Lower leg skin (tissue), 4 donors: ENCODE results near the gene ZNF556. TPM values are rescaled to one million over a fixed set of nuclear protein-coding genes. Genes with fewer than 3 reads are reported as not detected.

Source experiments
- DNase-seq, 2 donors: peaks; one replicate each; pipeline ENCODE4 v3.0.0-alpha.2; 2019; ENCODE audit warnings: low spot score in 2 of 2
- H3K4me3 ChIP-seq: fragments of 200-600 bp; sonication (generic); 2 replicates; pipeline ENCODE4 v1.5.1; 2017; ENCODE audit warnings: mild to moderate bottlenecking, low read depth; ENCODE audit not compliant: poor library complexity, severe bottlenecking
- POLR2A ChIP-seq, 2 donors: fragments of 450-650 bp; IDR thresholded peaks; one replicate each; pipeline ENCODE4 v1.6.1; 2016 to 2017; ENCODE audit warnings: antibody characterized with exemption in 2 of 2, mild to moderate bottlenecking in 1 of 2, moderate library complexity in 1 of 2
- WGBS, 2 donors: methylation state at CpG; one replicate each; pipeline ENCODE4 v1.1.5; 2018; 5-methylcytosine and 5-hydroxymethylcytosine counted together
- intact Hi-C: fragments of 100-400 bp; cut with DNase I; formaldehyde crosslinking; loops from one replicate; pipeline ENCODE4 v1.15.0; 2023; ENCODE audit warnings: low total_unique reads
- total RNA-seq, 4 donors: library from RNA; depleted of rRNA; stranded (reverse); fragments of >200 nt; gene quantifications; one replicate each; pipeline ENCODE4 v1.1.0, GENCODE V29; 2016
- TF ChIP-seq, protein P1 (sequence below), 3 donors: fragments of 450-650 bp; IDR thresholded peaks; one replicate each; pipeline ENCODE4 v1.5.1; 2016; ENCODE audit warnings: antibody characterized with exemption in 3 of 3, mild to moderate bottlenecking in 3 of 3, moderate library complexity in 2 of 3

The ZNF556 gene
- total RNA-seq: under 1 TPM in 1 of 4 donors, not detected in 3; 0.03 TPM

DNA sequence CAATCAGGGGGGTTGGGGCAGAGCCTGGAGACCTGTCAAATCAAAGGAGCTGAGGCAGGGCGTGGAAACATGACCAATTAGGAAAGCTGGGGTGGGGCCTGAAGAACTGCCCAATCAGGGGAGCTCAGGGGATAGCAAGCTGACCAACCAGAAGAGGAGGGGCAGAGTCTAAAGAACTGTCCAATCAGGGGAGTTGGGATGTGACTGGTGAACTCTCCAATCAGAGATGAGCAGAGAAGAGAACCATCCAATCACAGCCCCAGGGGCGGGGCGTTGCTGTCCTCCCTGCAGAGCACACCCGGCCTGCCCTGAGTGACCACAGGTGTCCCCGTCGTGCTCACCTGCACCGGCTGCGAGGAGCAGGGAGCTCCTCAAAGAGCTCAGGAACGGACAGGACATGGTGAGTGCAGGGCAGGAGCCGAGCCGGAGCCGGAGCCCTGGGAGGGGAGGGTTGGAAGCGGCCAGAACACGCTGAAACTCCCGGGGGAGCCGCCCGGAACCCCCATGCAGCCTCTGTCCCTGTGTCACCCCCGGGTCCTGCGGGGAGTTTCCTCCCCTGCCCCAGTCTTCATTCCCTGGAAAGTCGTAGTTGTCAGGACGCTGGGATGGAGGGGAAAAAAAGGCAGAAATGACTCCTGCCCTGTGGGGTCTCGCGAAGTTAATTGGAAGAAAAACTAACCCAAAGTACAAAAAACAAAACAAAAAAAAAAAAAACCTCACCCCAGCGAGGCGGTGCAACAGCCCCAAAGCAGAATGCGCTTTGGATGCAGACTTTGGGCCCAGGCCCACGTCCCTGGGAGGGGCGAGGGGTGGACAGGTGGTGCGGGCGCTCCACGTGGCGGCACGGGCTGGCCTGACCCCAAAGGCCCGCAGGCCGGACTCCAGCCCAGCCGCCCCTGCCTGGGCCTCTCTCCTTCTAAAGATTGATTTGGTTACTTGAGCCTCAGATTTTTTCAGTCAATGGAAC, at the start of gene ZNF556:
ZNF556 (plus strand) TSS at position 311 of the 967 bp plus-strand sequence; CDS start at position 398, 87 bp downstream.
- no peak for TF ChIP-seq POLR2A (IDR thresholded peaks at IDR 0.05)
- TF ChIP-seq, protein P1, sequence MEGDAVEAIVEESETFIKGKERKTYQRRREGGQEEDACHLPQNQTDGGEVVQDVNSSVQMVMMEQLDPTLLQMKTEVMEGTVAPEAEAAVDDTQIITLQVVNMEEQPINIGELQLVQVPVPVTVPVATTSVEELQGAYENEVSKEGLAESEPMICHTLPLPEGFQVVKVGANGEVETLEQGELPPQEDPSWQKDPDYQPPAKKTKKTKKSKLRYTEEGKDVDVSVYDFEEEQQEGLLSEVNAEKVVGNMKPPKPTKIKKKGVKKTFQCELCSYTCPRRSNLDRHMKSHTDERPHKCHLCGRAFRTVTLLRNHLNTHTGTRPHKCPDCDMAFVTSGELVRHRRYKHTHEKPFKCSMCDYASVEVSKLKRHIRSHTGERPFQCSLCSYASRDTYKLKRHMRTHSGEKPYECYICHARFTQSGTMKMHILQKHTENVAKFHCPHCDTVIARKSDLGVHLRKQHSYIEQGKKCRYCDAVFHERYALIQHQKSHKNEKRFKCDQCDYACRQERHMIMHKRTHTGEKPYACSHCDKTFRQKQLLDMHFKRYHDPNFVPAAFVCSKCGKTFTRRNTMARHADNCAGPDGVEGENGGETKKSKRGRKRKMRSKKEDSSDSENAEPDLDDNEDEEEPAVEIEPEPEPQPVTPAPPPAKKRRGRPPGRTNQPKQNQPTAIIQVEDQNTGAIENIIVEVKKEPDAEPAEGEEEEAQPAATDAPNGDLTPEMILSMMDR (IDR thresholded peaks at IDR 0.05): no peak
- H3K4me3 ChIP-seq: no peak within 1 kb of the TSS
- no peak for DNase-seq
- intact Hi-C loops: no loop called here
- WGBS, 2 donors: 79 to 83% methylated on average over 32 to 35 of the region's 36 CpGs

DNA sequence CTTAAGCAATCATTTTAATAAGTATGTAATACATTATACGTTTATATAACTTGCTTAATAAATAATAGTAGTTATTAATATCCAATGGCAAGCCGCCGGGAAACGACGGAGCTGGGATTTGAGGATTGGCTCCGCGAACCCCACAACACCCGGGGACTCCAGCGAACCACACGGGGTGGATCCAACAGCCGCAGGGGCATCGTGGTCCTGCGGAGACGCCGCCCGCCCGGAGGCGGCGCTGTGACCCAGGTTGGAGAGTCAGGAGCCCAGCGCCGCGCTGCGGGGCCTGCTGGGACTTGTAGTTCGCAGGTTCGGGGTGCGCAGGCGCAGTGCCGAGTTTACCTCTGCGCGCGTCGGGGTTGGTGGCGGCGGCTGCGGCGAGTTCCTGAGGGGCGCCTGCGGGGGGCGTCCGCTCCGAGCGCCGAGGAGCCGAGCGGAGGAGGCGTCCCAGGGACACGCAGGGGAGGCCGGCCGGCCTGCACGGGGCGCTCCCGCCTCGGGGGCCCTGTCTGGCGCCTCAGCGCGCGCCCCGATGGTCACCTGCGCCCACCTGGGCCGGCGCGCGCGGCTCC, 47.5 kb upstream of the ZNF556 start, which contains the start of gene ZNF554:
ZNF554 (plus strand) TSS at position 329 of the 572 bp plus-strand sequence; CDS start at position 533, 204 bp downstream.
- WGBS, 2 donors: 0% methylated on average over 13 to 45 of the region's 64 CpGs
- DNase-seq: peak; percentile 95 to 99
- H3K4me3 ChIP-seq: peak within 1 kb of the TSS; percentile 88
- intact Hi-C loops: no loop called here
- TF ChIP-seq, protein P1 (IDR thresholded peaks at IDR 0.05): peak in 1 of 3 donors; percentile 96
- no peak for TF ChIP-seq POLR2A (IDR thresholded peaks at IDR 0.05)

DNA sequence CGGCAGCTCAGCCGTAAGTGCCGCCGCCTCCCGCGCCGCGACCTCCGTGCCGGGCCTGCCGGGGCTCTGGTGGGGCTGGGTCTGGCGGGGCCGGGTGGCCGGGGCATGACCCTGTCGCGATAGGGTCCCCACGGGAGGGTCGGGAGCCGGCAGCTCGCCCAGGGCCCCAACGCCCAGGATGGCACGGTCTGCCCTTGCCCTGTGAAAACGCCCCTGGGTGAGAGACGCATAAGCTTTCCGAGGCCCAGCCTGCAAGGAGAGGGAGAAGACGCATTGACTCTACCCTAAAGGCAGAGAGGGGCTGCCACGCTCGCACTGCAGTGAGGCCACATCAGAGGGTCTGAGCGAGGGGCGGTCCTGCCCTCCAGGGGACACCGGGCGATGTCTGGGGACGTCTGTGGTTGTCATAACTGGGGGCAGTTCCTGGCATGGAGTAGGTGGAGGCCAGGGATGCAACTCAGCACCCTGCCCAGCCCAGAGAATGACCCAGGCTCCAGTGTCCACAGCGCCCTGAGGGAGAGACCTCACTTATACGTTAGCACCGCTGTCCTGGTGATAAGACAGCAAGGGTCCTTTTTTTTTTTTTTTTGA, 46.9 kb upstream of the ZNF556 start:
- 2% methylated on average over 13 to 33 of the region's 36 CpGs for WGBS, 2 donors
- no peak for TF ChIP-seq POLR2A (IDR thresholded peaks at IDR 0.05)
- TF ChIP-seq, protein P1 (IDR thresholded peaks at IDR 0.05): no peak
- intact Hi-C loops: no loop called here
- peak overlapping the region; percentile 88 for H3K4me3 ChIP-seq
- DNase-seq: no peak

DNA sequence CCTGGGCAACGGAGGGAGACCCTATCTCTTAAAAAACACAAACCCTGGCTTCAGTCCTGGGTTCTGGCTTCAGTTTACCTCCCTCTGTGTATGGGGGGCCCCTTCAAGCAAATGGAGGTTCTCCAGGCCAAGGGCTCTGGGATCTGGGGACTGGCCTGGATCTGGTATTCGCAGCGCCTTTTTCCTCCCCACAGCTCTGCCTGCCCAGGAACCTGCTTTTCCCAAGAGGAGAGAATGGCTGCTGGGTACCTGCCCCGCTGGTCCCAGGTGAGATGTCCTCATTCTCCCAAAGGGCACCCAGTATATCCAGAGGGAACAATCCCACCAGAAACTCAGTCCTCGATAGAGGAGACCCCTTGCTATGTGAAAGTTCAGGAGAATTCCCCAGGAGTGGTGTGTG, 44.3 kb upstream of the ZNF556 start:
- no peak for TF ChIP-seq POLR2A (IDR thresholded peaks at IDR 0.05)
- TF ChIP-seq, protein P1 (IDR thresholded peaks at IDR 0.05): no peak
- DNase-seq: no peak
- intact Hi-C loops: no loop called here
- 89 to 96% methylated on average over 5 of the region's 5 CpGs for WGBS, 2 donors
- H3K4me3 ChIP-seq: no peak overlapping the region

- intact Hi-C loops: no loop called here
- TF ChIP-seq, protein P1 (IDR thresholded peaks at IDR 0.05): no peak
- no peak for TF ChIP-seq POLR2A (IDR thresholded peaks at IDR 0.05)
- peak in 1 of 2 donors; percentile 53 for DNase-seq
Observed at GRCh38 chr19:2823646-2824045, 43.5 kb upstream of the ZNF556 start.

More at GRCh38 chr19:2823646-2824045, 43.5 kb upstream of the ZNF556 start:
- WGBS, 2 donors: 66 to 79% methylated on average over 7 to 9 of the region's 9 CpGs
- no peak overlapping the region for H3K4me3 ChIP-seq
